ENCODE measurements around the gene MYDGF.

Gene MYDGF

DNA sequence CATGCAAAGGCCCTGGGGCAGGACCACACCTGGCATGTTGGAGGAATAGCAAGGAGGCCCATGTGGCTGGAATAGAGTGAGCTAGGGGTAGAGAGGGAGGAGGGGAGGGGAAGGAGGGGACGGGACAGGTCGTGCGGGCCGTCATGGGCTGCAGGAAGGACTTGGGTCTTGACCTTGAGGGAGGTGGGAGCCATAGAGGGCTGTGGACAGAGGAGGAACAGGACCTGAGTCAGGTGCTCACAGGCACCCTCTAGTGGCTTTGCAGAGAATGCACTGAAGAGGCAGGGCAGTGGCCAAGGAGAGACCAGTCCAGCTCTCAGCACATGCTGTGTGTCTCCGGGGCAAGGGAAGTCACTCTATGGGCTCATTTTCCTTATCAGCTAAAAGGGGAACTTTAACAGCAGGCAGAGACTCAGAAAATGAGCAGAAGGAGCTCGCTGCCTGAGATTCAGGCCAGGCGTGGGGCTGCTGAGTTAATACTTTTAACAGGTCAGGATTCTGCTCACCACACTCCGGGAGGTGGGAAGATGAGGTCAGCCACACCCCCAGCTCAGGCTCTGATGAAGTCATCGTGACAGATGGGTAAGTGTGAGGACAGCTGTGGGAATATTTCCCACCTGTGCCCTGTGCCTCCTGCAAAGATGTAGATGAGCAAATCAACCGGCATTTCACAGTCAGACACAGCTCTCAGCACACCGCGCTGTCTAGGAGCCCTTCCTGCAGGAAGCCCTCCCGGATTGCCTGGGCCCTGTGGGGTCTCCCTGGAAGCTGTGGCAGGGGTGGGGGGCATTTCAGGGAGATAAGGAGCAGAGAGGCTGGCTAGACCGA lies 36.8 kb downstream of the MYDGF start (continued):
- no peak for TF ChIP-seq ZNF274 (IDR thresholded peaks at IDR 0.05; ENCODE audit: low read length)
- TF ChIP-seq ZNF274 (tag by site-specific recombination; IDR thresholded peaks at IDR 0.05; ENCODE audit: borderline replicate concordance): no peak
- TF ChIP-seq, protein P1, sequence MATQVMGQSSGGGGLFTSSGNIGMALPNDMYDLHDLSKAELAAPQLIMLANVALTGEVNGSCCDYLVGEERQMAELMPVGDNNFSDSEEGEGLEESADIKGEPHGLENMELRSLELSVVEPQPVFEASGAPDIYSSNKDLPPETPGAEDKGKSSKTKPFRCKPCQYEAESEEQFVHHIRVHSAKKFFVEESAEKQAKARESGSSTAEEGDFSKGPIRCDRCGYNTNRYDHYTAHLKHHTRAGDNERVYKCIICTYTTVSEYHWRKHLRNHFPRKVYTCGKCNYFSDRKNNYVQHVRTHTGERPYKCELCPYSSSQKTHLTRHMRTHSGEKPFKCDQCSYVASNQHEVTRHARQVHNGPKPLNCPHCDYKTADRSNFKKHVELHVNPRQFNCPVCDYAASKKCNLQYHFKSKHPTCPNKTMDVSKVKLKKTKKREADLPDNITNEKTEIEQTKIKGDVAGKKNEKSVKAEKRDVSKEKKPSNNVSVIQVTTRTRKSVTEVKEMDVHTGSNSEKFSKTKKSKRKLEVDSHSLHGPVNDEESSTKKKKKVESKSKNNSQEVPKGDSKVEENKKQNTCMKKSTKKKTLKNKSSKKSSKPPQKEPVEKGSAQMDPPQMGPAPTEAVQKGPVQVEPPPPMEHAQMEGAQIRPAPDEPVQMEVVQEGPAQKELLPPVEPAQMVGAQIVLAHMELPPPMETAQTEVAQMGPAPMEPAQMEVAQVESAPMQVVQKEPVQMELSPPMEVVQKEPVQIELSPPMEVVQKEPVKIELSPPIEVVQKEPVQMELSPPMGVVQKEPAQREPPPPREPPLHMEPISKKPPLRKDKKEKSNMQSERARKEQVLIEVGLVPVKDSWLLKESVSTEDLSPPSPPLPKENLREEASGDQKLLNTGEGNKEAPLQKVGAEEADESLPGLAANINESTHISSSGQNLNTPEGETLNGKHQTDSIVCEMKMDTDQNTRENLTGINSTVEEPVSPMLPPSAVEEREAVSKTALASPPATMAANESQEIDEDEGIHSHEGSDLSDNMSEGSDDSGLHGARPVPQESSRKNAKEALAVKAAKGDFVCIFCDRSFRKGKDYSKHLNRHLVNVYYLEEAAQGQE (tag by site-specific recombination; IDR thresholded peaks at IDR 0.05): peak; percentile 47; the same call in 1 of the 2 replicates
- TF ChIP-seq, protein P2, sequence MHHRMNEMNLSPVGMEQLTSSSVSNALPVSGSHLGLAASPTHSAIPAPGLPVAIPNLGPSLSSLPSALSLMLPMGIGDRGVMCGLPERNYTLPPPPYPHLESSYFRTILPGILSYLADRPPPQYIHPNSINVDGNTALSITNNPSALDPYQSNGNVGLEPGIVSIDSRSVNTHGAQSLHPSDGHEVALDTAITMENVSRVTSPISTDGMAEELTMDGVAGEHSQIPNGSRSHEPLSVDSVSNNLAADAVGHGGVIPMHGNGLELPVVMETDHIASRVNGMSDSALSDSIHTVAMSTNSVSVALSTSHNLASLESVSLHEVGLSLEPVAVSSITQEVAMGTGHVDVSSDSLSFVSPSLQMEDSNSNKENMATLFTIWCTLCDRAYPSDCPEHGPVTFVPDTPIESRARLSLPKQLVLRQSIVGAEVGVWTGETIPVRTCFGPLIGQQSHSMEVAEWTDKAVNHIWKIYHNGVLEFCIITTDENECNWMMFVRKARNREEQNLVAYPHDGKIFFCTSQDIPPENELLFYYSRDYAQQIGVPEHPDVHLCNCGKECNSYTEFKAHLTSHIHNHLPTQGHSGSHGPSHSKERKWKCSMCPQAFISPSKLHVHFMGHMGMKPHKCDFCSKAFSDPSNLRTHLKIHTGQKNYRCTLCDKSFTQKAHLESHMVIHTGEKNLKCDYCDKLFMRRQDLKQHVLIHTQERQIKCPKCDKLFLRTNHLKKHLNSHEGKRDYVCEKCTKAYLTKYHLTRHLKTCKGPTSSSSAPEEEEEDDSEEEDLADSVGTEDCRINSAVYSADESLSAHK (tag by site-specific recombination; IDR thresholded peaks at IDR 0.05): no peak
- no peak for TF ChIP-seq OVOL3 (tag by site-specific recombination; IDR thresholded peaks at IDR 0.05)
- TF ChIP-seq ZNF155 (tag by site-specific recombination; IDR thresholded peaks at IDR 0.05): no peak
- TF ChIP-seq, protein P3, sequence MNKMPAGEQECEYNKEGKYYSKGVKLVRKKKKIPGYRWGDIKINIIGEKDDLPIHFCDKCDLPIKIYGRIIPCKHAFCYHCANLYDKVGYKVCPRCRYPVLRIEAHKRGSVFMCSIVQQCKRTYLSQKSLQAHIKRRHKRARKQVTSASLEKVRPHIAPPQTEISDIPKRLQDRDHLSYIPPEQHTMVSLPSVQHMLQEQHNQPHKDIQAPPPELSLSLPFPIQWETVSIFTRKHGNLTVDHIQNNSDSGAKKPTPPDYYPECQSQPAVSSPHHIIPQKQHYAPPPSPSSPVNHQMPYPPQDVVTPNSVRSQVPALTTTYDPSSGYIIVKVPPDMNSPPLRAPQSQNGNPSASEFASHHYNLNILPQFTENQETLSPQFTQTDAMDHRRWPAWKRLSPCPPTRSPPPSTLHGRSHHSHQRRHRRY (tag by site-specific recombination; IDR thresholded peaks at IDR 0.05): no peak
- peak; percentile 40; the same call in 1 of the 2 replicates for TF ChIP-seq ZNF654 (tag by site-specific recombination; IDR thresholded peaks at IDR 0.05; ENCODE audit: low read depth)
- no peak for TF ChIP-seq ZNF211 (tag by site-specific recombination; IDR thresholded peaks at IDR 0.05; ENCODE audit: low read depth)
- no peak for TF ChIP-seq ZNF266 (tag by site-specific recombination; IDR thresholded peaks at IDR 0.05; ENCODE audit: low read depth)
- TF ChIP-seq ZNF596 (tag by site-specific recombination; IDR thresholded peaks at IDR 0.05): no peak
- TF ChIP-seq, protein P4, sequence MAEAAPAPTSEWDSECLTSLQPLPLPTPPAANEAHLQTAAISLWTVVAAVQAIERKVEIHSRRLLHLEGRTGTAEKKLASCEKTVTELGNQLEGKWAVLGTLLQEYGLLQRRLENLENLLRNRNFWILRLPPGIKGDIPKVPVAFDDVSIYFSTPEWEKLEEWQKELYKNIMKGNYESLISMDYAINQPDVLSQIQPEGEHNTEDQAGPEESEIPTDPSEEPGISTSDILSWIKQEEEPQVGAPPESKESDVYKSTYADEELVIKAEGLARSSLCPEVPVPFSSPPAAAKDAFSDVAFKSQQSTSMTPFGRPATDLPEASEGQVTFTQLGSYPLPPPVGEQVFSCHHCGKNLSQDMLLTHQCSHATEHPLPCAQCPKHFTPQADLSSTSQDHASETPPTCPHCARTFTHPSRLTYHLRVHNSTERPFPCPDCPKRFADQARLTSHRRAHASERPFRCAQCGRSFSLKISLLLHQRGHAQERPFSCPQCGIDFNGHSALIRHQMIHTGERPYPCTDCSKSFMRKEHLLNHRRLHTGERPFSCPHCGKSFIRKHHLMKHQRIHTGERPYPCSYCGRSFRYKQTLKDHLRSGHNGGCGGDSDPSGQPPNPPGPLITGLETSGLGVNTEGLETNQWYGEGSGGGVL (tag by site-specific recombination; IDR thresholded peaks at IDR 0.05): no peak
- no peak for TF ChIP-seq ZNF292 (tag by site-specific recombination; IDR thresholded peaks at IDR 0.05; ENCODE audit: borderline replicate concordance, low read depth)
- no peak for TF ChIP-seq ZNF791 (tag by site-specific recombination; IDR thresholded peaks at IDR 0.05)
- TF ChIP-seq ZNF549 (tag by site-specific recombination; IDR thresholded peaks at IDR 0.05): no peak
- TF ChIP-seq ZSCAN23 (tag by site-specific recombination; IDR thresholded peaks at IDR 0.05): no peak
- TF ChIP-seq, protein P5, sequence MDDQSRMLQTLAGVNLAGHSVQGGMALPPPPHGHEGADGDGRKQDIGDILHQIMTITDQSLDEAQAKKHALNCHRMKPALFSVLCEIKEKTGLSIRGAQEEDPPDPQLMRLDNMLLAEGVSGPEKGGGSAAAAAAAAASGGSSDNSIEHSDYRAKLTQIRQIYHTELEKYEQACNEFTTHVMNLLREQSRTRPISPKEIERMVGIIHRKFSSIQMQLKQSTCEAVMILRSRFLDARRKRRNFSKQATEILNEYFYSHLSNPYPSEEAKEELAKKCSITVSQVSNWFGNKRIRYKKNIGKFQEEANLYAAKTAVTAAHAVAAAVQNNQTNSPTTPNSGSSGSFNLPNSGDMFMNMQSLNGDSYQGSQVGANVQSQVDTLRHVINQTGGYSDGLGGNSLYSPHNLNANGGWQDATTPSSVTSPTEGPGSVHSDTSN (CRISPR knock-in tag; IDR thresholded peaks at IDR 0.05): no peak
- TF ChIP-seq ZNF561 (tag by site-specific recombination; IDR thresholded peaks at IDR 0.05; ENCODE audit: borderline replicate concordance): no peak
- peak; percentile 68; the same call in 1 of the 2 replicates for TF ChIP-seq ZBTB21 (tag by site-specific recombination; IDR thresholded peaks at IDR 0.05)
- TF ChIP-seq ZNF830 (tag by site-specific recombination; IDR thresholded peaks at IDR 0.05; ENCODE audit: low read depth): no peak
- peak; percentile 46; the same call in 1 of the 2 replicates for TF ChIP-seq ZNF394 (tag by site-specific recombination; IDR thresholded peaks at IDR 0.05; ENCODE audit: borderline replicate concordance)
- no peak for TF ChIP-seq ZBTB1 (tag by site-specific recombination; IDR thresholded peaks at IDR 0.05)
- TF ChIP-seq, protein P6, sequence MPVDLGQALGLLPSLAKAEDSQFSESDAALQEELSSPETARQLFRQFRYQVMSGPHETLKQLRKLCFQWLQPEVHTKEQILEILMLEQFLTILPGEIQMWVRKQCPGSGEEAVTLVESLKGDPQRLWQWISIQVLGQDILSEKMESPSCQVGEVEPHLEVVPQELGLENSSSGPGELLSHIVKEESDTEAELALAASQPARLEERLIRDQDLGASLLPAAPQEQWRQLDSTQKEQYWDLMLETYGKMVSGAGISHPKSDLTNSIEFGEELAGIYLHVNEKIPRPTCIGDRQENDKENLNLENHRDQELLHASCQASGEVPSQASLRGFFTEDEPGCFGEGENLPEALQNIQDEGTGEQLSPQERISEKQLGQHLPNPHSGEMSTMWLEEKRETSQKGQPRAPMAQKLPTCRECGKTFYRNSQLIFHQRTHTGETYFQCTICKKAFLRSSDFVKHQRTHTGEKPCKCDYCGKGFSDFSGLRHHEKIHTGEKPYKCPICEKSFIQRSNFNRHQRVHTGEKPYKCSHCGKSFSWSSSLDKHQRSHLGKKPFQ (tag by site-specific recombination; IDR thresholded peaks at IDR 0.05): no peak
- TF ChIP-seq ZNF426 (tag by site-specific recombination; IDR thresholded peaks at IDR 0.05): no peak
- TF ChIP-seq ZNF560 (tag by site-specific recombination; IDR thresholded peaks at IDR 0.05; ENCODE audit: borderline replicate concordance): no peak
